ENCODE data around the gene AP3S2. TPM values are rescaled to one million over a fixed set of nuclear protein-coding genes. Genes with fewer than 3 reads are reported as not detected.

AP3S2 gene
- total and polyA plus RNA-seq, 2 donors (not counting 1 experiment from before 2014, with no cell fraction given) = 11.3 to 32.3 TPM

DNA sequence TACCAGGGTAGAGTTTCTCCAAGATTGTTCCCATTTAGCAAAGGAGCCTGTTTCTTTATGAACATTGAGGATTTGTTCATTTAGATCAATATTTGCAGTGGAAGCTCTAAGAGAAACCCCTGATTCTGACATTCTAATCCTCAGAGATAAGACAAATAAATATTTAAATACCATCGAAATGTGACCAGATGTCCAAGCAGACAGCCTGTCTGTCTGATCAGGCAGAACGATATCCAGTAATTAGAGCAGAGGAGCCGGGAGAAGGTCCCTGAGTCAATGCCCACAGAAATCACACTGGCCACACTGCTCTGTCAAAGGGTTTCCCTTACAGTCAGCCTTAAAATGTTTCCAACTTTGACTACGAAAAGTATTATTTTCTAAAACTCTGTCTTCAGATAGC is 34.6 kb upstream of the AP3S2 start:
- H2AFZ ChIP-seq (ENCODE audit: insufficient read depth, low read depth, low read length, poor library complexity, severe bottlenecking) = no peak overlapping the region
- DNase-seq = no peak
- no peaks in the 10 kb centered on the region for H3K4me1 ChIP-seq (ENCODE audit: control insufficient read depth in 2 of 2, insufficient read depth in 2 of 2, low read length in 2 of 2)
- no peaks in the 10 kb centered on the region for H4K20me1 ChIP-seq (ENCODE audit: control insufficient read depth, insufficient read depth, low read length, poor library complexity, severe bottlenecking)
- H3K9ac ChIP-seq (ENCODE audit: low read length) = no peak overlapping the region
- no peaks in the 10 kb centered on the region for H3K27me3 Mint-ChIP-seq
- H3K27ac ChIP-seq (ENCODE audit: low read length in 2 of 2) = no peak overlapping the region
- no peak overlapping the region for H3K27ac Mint-ChIP-seq
- no peaks in the 10 kb centered on the region for H3K9me3 Mint-ChIP-seq (ENCODE audit: insufficient read depth)
- no peaks in the 10 kb centered on the region for H3K36me3 ChIP-seq (replicated peaks in 1 of 2; ENCODE audit: control extremely low read depth in 1 of 2, control insufficient read depth in 1 of 2, extremely low read depth in 1 of 2, insufficient read depth in 2 of 2, low read length in 1 of 2)
- intact Hi-C loops (cut with micrococcal nuclease) = no loop called here
- H3K4me1 Mint-ChIP-seq = no peaks in the 10 kb centered on the region
- H3K27me3 ChIP-seq (replicated peaks in 1 of 4; ENCODE audit: control extremely low read depth in 1 of 4, control insufficient read depth in 3 of 4, insufficient read depth in 4 of 4, low read length in 3 of 4) = no peaks in the 10 kb centered on the region
- ChIA-PET POLR2A (no interaction called here), CTCF (interaction anchor here (0.7 to 1.3 kb wide), 2 partner anchors 28 to 53 kb away, joined by 3 read pairs; no protein-coding TSS in a partner anchor)
- no peak overlapping the region for H3K4me3 ChIP-seq (ENCODE audit: control extremely low read depth in 1 of 5, extremely low read depth in 1 of 5, insufficient read depth in 1 of 5, low read depth in 2 of 5, low read length in 4 of 5)
- H3K9me3 ChIP-seq (ENCODE audit: control extremely low read depth in 1 of 3, control insufficient read depth in 2 of 3, insufficient read depth in 1 of 3, low read length in 2 of 3) = no peaks in the 10 kb centered on the region
- H3K4me2 ChIP-seq (replicated peaks; ENCODE audit: low read depth, low read length, poor library complexity, severe bottlenecking) = no peak overlapping the region
- no peak overlapping the region for H3K4me3 Mint-ChIP-seq
- no peak for TF ChIP-seq EZH2 (IDR thresholded peaks at IDR 0.05; ENCODE audit: borderline replicate concordance, insufficient read depth, low read depth, low read length, poor library complexity, severe bottlenecking)
- TF ChIP-seq, protein P1, sequence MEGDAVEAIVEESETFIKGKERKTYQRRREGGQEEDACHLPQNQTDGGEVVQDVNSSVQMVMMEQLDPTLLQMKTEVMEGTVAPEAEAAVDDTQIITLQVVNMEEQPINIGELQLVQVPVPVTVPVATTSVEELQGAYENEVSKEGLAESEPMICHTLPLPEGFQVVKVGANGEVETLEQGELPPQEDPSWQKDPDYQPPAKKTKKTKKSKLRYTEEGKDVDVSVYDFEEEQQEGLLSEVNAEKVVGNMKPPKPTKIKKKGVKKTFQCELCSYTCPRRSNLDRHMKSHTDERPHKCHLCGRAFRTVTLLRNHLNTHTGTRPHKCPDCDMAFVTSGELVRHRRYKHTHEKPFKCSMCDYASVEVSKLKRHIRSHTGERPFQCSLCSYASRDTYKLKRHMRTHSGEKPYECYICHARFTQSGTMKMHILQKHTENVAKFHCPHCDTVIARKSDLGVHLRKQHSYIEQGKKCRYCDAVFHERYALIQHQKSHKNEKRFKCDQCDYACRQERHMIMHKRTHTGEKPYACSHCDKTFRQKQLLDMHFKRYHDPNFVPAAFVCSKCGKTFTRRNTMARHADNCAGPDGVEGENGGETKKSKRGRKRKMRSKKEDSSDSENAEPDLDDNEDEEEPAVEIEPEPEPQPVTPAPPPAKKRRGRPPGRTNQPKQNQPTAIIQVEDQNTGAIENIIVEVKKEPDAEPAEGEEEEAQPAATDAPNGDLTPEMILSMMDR (IDR thresholded peaks at IDR 0.05) = no peak
- WGBS (ENCODE audit: insufficient coverage) = 95% methylated on average over 4 of the region's 4 CpGs
- no peaks in the 10 kb centered on the region for H3K79me2 ChIP-seq (ENCODE audit: control insufficient read depth, insufficient read depth, low read length)
- ATAC-seq (ENCODE audit: low read depth) = no peak

DNA sequence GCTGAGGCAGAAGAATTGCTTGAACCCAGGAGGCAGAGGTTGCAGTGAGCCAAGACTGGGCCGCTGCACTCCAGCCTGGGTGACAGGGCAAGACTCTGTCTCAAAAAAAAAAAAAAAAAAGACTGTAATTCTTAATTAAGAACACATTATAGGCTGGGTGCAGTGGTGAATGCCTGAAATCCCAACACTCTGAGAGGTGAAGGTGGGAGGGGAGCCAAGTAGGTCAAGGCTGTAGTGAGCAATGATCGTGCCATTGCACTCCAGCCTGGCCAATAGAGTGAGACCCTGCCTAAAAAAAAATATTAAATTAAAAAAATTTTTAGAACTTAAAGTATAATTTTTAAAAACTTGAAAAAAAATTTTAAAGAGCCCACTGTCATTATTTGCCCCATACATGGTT is 32.4 kb upstream of the AP3S2 start:
- POLR2A ChIA-PET = no interaction called here
- no CpG with 5 or more reads among the region's 2 CpGs for WGBS (ENCODE audit: insufficient coverage)

More for the DNA sequence above, 32.4 kb upstream of the AP3S2 start:
- H3K4me2 ChIP-seq (replicated peaks; ENCODE audit: low read depth, low read length, poor library complexity, severe bottlenecking) = no peak overlapping the region
- H3K4me1 ChIP-seq (ENCODE audit: control insufficient read depth in 2 of 2, insufficient read depth in 2 of 2, low read length in 2 of 2) = no peaks in the 10 kb centered on the region
- no peaks in the 10 kb centered on the region for H4K20me1 ChIP-seq (ENCODE audit: control insufficient read depth, insufficient read depth, low read length, poor library complexity, severe bottlenecking)
- H3K27ac ChIP-seq (ENCODE audit: low read length in 2 of 2) = no peak overlapping the region
- ATAC-seq (ENCODE audit: low read depth) (no peak), DNase-seq (no peak)
- H3K27ac Mint-ChIP-seq = no peak overlapping the region
- CTCF ChIA-PET = no interaction called here
- H3K9ac ChIP-seq (ENCODE audit: low read length) = no peak overlapping the region
- intact Hi-C loops (cut with micrococcal nuclease) = no loop called here
- H3K4me1 Mint-ChIP-seq = no peaks in the 10 kb centered on the region
- no peak overlapping the region for H3K4me3 Mint-ChIP-seq
- no peaks in the 10 kb centered on the region for H3K9me3 Mint-ChIP-seq (ENCODE audit: insufficient read depth)
- no peaks in the 10 kb centered on the region for H3K27me3 ChIP-seq (replicated peaks in 1 of 4; ENCODE audit: control extremely low read depth in 1 of 4, control insufficient read depth in 3 of 4, insufficient read depth in 4 of 4, low read length in 3 of 4)
- no peak overlapping the region for H3K4me3 ChIP-seq (ENCODE audit: control extremely low read depth in 1 of 5, extremely low read depth in 1 of 5, insufficient read depth in 1 of 5, low read depth in 2 of 5, low read length in 4 of 5)
- no peak for TF ChIP-seq EZH2 (IDR thresholded peaks at IDR 0.05; ENCODE audit: borderline replicate concordance, insufficient read depth, low read depth, low read length, poor library complexity, severe bottlenecking)
- TF ChIP-seq, protein P1 (IDR thresholded peaks at IDR 0.05) = no peak
- no peaks in the 10 kb centered on the region for H3K9me3 ChIP-seq (ENCODE audit: control extremely low read depth in 1 of 3, control insufficient read depth in 2 of 3, insufficient read depth in 1 of 3, low read length in 2 of 3)
- H3K36me3 ChIP-seq (replicated peaks in 1 of 2; ENCODE audit: control extremely low read depth in 1 of 2, control insufficient read depth in 1 of 2, extremely low read depth in 1 of 2, insufficient read depth in 2 of 2, low read length in 1 of 2) = no peaks in the 10 kb centered on the region
- no peak overlapping the region for H2AFZ ChIP-seq (ENCODE audit: insufficient read depth, low read depth, low read length, poor library complexity, severe bottlenecking)
- no peaks in the 10 kb centered on the region for H3K27me3 Mint-ChIP-seq
- H3K79me2 ChIP-seq (ENCODE audit: control insufficient read depth, insufficient read depth, low read length) = no peaks in the 10 kb centered on the region

Measured in B cell (primary cell).